Measurements from ENCODE around the gene FAM216B. TPM values are rescaled to one million over a fixed set of nuclear protein-coding genes. Genes with fewer than 3 reads are reported as not detected.
"Not testable (repeated sequence)": the region's sequence is repeated elsewhere in the genome, so short reads cannot be mapped to it uniquely, and the experiment has no call there.

Gene FAM216B
- total RNA-seq, 1 donor from 2014 or later = not detected

DNA sequence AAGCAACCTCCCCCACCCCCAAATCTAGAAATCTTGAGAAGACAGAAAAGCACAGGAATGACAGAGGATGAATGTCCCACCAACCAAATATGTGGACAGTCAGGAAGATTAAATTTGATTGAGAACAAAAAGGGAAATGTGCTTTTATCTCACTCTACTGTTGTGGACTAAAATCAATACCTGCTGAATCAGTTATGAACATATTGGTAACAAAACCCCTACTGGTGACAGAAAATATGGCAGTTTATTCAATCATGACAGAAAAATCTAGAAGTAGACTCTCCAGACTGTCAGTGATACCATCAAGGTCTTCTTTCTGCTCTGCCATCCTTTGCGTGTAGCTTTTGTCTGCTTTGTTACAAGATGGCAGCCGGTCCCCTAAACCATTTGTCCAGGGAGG is 35.2 kb downstream of the FAM216B start:
- no peak overlapping the region for H3K27ac ChIP-seq
- H3K4me1 ChIP-seq = no peaks in the 10 kb centered on the region
- H3K9me3 ChIP-seq = no peaks in the 10 kb centered on the region
- H3K27me3 ChIP-seq = no peaks in the 10 kb centered on the region
- no peak overlapping the region for H3K4me3 ChIP-seq
- intact Hi-C loops (cut with DNase I) = no loop called here
- DNase-seq (ENCODE audit: low spot score in 2 of 2) = no peak
- TF ChIP-seq, protein P1, sequence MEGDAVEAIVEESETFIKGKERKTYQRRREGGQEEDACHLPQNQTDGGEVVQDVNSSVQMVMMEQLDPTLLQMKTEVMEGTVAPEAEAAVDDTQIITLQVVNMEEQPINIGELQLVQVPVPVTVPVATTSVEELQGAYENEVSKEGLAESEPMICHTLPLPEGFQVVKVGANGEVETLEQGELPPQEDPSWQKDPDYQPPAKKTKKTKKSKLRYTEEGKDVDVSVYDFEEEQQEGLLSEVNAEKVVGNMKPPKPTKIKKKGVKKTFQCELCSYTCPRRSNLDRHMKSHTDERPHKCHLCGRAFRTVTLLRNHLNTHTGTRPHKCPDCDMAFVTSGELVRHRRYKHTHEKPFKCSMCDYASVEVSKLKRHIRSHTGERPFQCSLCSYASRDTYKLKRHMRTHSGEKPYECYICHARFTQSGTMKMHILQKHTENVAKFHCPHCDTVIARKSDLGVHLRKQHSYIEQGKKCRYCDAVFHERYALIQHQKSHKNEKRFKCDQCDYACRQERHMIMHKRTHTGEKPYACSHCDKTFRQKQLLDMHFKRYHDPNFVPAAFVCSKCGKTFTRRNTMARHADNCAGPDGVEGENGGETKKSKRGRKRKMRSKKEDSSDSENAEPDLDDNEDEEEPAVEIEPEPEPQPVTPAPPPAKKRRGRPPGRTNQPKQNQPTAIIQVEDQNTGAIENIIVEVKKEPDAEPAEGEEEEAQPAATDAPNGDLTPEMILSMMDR (IDR thresholded peaks at IDR 0.05) = no peak
- no peaks in the 10 kb centered on the region for H3K36me3 ChIP-seq

GRCh38 chr13:42819687-42820086 is 38.3 kb downstream of the FAM216B start:
- H3K4me3 ChIP-seq; H3K4me1 ChIP-seq; DNase-seq (ENCODE audit: low spot score in 2 of 2); H3K27ac ChIP-seq; intact Hi-C loops (cut with DNase I); H3K36me3 ChIP-seq; H3K9me3 ChIP-seq; H3K27me3 ChIP-seq: not testable (repeated sequence)

GRCh38 chr13:42820451-42820850 is 39.1 kb downstream of the FAM216B start:
- no peaks in the 10 kb centered on the region for H3K36me3 ChIP-seq
- intact Hi-C loops (cut with DNase I) = no loop called here
- no peak overlapping the region for H3K4me3 ChIP-seq
- no peak overlapping the region for H3K27ac ChIP-seq
- no peak for DNase-seq (ENCODE audit: low spot score in 2 of 2)
- TF ChIP-seq, protein P1 (IDR thresholded peaks at IDR 0.05) = no peak
- no peaks in the 10 kb centered on the region for H3K27me3 ChIP-seq
- no peaks in the 10 kb centered on the region for H3K4me1 ChIP-seq
- no peaks in the 10 kb centered on the region for H3K9me3 ChIP-seq

DNA sequence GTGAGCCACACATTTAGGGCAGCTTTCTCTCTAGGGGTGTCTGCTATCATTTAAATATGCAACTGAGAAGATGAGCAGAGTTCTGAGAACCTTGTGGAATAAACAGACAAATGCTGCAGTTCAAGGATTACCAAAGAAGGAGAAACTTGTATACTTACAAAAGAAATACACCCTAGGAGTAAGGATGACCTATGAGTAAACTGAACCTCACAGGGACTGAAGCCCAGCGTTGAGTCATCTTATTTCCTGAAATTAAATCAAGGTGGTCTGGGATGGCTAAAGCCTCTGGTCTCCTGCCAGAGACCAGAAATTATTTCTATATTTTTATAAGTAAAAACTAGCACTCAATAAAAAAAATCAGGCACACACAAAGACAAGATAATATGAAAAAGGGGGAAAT is 40.1 kb downstream of the FAM216B start:
- no peaks in the 10 kb centered on the region for H3K36me3 ChIP-seq
- intact Hi-C loops (cut with DNase I) = no loop called here
- TF ChIP-seq, protein P1 (IDR thresholded peaks at IDR 0.05) = no peak
- no peaks in the 10 kb centered on the region for H3K4me1 ChIP-seq
- no peaks in the 10 kb centered on the region for H3K27me3 ChIP-seq
- no peak for DNase-seq (ENCODE audit: low spot score in 2 of 2)
- no peak overlapping the region for H3K27ac ChIP-seq
- no peaks in the 10 kb centered on the region for H3K9me3 ChIP-seq
- no peak overlapping the region for H3K4me3 ChIP-seq

DNA sequence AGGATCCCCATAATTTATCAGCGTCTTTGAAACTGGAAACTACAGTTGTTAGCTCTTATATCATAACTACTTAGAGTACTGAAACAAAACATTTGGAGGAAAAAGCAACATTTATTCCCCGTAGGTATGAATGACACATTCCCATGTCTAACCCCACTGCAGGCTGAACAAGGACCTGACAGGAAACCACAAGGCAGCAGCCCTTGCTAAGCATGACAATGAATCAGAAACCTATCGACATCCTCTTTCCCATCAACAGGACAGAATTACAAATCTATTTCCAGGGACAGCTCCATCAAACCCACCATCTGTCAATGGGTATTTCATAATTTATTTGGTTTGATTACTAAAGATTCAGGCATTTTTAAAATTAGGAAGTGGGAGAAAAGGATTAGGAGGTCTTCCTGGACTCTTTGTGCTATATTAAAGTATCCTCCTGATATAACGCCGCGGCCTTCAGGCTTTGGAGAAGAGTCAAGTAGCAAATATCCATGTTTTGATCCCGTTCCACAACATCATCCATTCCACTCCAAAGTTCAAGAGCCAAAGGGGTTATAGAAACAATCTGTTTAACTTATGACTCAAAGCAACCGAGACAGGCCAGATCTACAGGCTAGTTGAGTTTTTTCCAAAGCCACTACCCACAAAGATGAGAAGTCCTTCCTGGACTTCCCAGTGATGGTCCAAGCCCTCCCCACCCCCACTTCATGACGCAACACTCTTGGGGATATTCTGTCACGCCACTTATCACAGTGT is 51.1 kb downstream of the FAM216B start:
- Histone ChIP-seq H3K9me3 (no peaks in the 10 kb centered on the region), H3K4me1 (no peaks in the 10 kb centered on the region), H3K27me3 (no peaks in the 10 kb centered on the region), H3K27ac (no peak overlapping the region), H3K36me3 (no peaks in the 10 kb centered on the region), H3K4me3 (no peak overlapping the region)
- intact Hi-C loops (cut with DNase I) = no loop called here
- TF ChIP-seq, protein P1 (IDR thresholded peaks at IDR 0.05) = no peak
- no peak for DNase-seq (ENCODE audit: low spot score in 2 of 2)

DNA sequence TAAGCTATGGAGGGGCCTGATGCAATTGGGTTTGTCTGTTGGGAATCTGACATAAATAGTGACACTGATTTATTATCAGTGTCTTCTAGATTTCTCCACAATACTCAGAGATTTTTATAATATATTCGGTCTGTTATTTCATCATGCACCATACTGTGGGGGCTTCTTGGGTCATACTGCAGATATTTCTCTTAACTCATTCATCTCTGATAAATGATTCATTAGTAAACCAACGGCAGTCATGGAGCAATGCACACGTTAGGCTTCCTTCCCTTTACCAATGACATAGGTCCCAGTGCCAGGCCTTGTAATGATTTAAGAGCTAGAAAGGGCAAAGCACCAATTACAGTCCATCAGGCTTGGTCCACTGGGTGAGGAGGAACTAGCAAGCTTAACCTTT is 53.6 kb downstream of the FAM216B start:
- H3K36me3 ChIP-seq = no peaks in the 10 kb centered on the region
- H3K4me1 ChIP-seq = no peaks in the 10 kb centered on the region
- H3K27me3 ChIP-seq = no peaks in the 10 kb centered on the region
- DNase-seq (ENCODE audit: low spot score in 2 of 2) = no peak
- no peak overlapping the region for H3K4me3 ChIP-seq
- intact Hi-C loops (cut with DNase I) = no loop called here
- no peak overlapping the region for H3K27ac ChIP-seq
- no peaks in the 10 kb centered on the region for H3K9me3 ChIP-seq
- TF ChIP-seq, protein P1 (IDR thresholded peaks at IDR 0.05) = no peak
